ENCODE measurements around the gene LAMTOR4.
A peak's percentile ranks its signal among the peaks of the same experiment; 100 is the strongest.

The LAMTOR4 gene

GRCh38 chr7:100154651-100155491, 6.2 kb downstream of the LAMTOR4 start:
- H3K27me3 ChIP-seq (ENCODE audit: insufficient read depth, poor library complexity, severe bottlenecking), result no peaks in the 10 kb centered on the region
- no peak overlapping the region for H3K4me3 ChIP-seq (replicated peaks; ENCODE audit: insufficient read depth, low read length)
- H3K27ac ChIP-seq (replicated peaks), result no peak overlapping the region
- no peak for TF ChIP-seq GABPA (IDR thresholded peaks at IDR 0.05; ENCODE audit: low read depth)
- no peak for TF ChIP-seq CTCF (IDR thresholded peaks at IDR 0.05; ENCODE audit: insufficient read depth, low read length)
- no peak for TF ChIP-seq SPI1 (IDR thresholded peaks at IDR 0.05; ENCODE audit: borderline replicate concordance, low read depth)
- no peak for TF ChIP-seq REST (IDR thresholded peaks at IDR 0.05; ENCODE audit: insufficient replicate concordance, low read depth)
- no peak; the same call in 1 of the 2 replicates for TF ChIP-seq POLR2AphosphoS5 (IDR thresholded peaks at IDR 0.05; ENCODE audit: low read depth)
- peak in 1 of 2 experiments; percentile 25 for DNase-seq (ENCODE audit: low read depth in 1 of 2, low spot score in 1 of 2)

GRCh38 chr7:100155553-100156317, 7.0 kb downstream of the LAMTOR4 start:
- Histone ChIP-seq H3K27ac (replicated peaks) (no peak overlapping the region; the same call in 1 of the 2 replicates), H3K4me3 (replicated peaks; ENCODE audit: insufficient read depth, low read length) (no peak overlapping the region)

DNA sequence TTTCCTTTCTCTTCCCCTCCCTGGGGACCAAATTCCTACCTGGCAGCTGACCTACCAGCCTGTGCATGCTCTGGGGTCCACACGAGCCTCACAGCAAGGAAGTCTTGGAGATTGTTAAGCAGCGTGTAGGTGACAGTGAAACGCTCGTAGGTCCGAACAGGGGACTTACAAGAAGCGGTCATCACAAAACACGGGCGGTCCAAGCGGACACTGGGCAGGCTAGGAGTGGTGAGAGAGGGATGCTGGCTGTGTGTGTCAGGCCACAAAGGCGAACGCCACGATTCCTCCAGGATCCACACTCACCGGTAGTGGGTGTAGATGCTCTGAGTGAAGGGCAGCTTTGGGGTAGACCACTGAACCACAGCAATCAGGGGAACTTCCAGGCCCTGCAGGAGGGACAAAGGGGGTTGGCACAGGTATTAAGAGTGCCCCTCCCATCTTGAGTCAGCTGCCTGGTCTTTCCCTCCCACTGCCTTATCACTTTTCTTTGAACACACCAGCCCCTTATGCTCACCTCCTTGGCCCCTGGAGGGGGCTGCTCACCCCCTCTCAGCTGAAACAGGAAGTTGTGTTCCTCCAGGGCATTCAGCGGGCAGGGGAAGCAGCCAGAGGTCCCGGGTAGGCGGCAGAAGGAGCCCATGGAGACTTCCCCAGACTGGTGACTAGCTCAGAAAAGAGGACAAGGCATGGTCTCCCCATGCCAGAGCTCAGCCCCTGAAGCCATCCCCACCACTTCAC, 7.8 kb downstream of the LAMTOR4 start:
- peak overlapping the region; percentile 21 for H3K27ac ChIP-seq (replicated peaks)

More at GRCh38 chr7:100155553-100156317, 7.0 kb downstream of the LAMTOR4 start:
- TF ChIP-seq GABPA (IDR thresholded peaks at IDR 0.05; ENCODE audit: low read depth), result no peak
- DNase-seq (ENCODE audit: low read depth in 1 of 2, low spot score in 1 of 2), result peak in 1 of 2 experiments; percentile 15
- H3K27me3 ChIP-seq (ENCODE audit: insufficient read depth, poor library complexity, severe bottlenecking), result no peaks in the 10 kb centered on the region

DNA sequence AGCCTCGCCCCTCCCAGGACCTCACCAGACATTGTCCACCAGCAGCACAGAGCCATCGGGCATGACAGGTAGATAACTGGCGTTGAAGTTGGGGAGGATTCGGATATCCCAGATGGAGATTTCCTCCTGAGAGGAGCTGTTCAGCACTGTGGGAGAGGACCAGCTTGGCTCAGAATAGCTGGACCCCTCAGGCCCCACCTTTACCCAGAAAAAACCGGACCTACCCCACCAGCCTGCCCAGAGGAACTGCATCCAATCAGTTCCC, 8.3 kb downstream of the LAMTOR4 start:
- no peak for DNase-seq (ENCODE audit: low read depth in 1 of 2, low spot score in 1 of 2)
- Histone ChIP-seq H3K27ac (replicated peaks) (peak overlapping the region; percentile 21), H3K27me3 (ENCODE audit: insufficient read depth, poor library complexity, severe bottlenecking) (no peaks in the 10 kb centered on the region), H3K4me3 (replicated peaks; ENCODE audit: insufficient read depth, low read length) (peak overlapping the region; percentile 79)
- TF ChIP-seq SPI1 (IDR thresholded peaks at IDR 0.05; ENCODE audit: borderline replicate concordance, low read depth), result no peak
- peak; percentile 39 for TF ChIP-seq REST (IDR thresholded peaks at IDR 0.05; ENCODE audit: insufficient replicate concordance, low read depth)

More for the DNA sequence above, 7.8 kb downstream of the LAMTOR4 start:
- TF ChIP-seq GABPA (IDR thresholded peaks at IDR 0.05; ENCODE audit: low read depth) (no peak), CTCF (IDR thresholded peaks at IDR 0.05; ENCODE audit: insufficient read depth, low read length) (no peak), SPI1 (IDR thresholded peaks at IDR 0.05; ENCODE audit: borderline replicate concordance, low read depth) (peak; percentile 7; the same call in 1 of the 2 replicates), POLR2AphosphoS5 (IDR thresholded peaks at IDR 0.05; ENCODE audit: low read depth) (peak; percentile 18; the same call in 1 of the 2 replicates)
- Histone ChIP-seq H3K4me3 (replicated peaks; ENCODE audit: insufficient read depth, low read length) (peak overlapping the region; percentile 79; the same call in 1 of the 2 replicates), H3K27me3 (ENCODE audit: insufficient read depth, poor library complexity, severe bottlenecking) (no peaks in the 10 kb centered on the region)
- DNase-seq (ENCODE audit: low read depth in 1 of 2, low spot score in 1 of 2), result peak; percentile 59 to 68

All from HL-60 (cell line).